Right kidney (tissue), 1 donor: ENCODE results near the gene COLEC11.

ENCODE experiments used
- DNase-seq: peaks from one replicate; pipeline ENCODE4 v3.0.0-alpha.2; 2016

The COLEC11 gene

GRCh38 chr2:3584608-3585260 is 10.2 kb upstream of the COLEC11 start:
- DNase-seq: no peak

- DNase-seq: peak; percentile 39
These were observed 9.4 kb upstream of the COLEC11 start for GRCh38 chr2:3585261-3586109.

- no peak for DNase-seq
These were observed 8.7 kb upstream of the COLEC11 start for GRCh38 chr2:3586220-3586619.

- no peak for DNase-seq
These were observed 7.9 kb upstream of the COLEC11 start for GRCh38 chr2:3587021-3587420.

GRCh38 chr2:3587432-3587831 is 7.5 kb upstream of the COLEC11 start:
- DNase-seq: no peak

- no peak for DNase-seq
These were observed 6.8 kb upstream of the COLEC11 start for GRCh38 chr2:3588084-3588483.

- no peak for DNase-seq
These were observed 5.8 kb upstream of the COLEC11 start for GRCh38 chr2:3589086-3589485.

- DNase-seq: no peak
These were observed 492 bp downstream of the COLEC11 start for GRCh38 chr2:3595404-3595803.

- no peak for DNase-seq
These were observed 1.1 kb downstream of the COLEC11 start for GRCh38 chr2:3595985-3596384.

- no peak for DNase-seq
These were observed 2.0 kb downstream of the COLEC11 start for GRCh38 chr2:3596901-3597417.

- no peak for DNase-seq
These were observed 2.7 kb downstream of the COLEC11 start for GRCh38 chr2:3597567-3597966.

- DNase-seq: no peak
These were observed 3.4 kb downstream of the COLEC11 start for GRCh38 chr2:3598197-3598910.

- no peak for DNase-seq
These were observed 4.3 kb downstream of the COLEC11 start for GRCh38 chr2:3598912-3599854.

- DNase-seq: no peak
These were observed 5.4 kb downstream of the COLEC11 start for GRCh38 chr2:3600256-3600855.

- DNase-seq: no peak
These were observed 6.8 kb downstream of the COLEC11 start for GRCh38 chr2:3601561-3602271.

- DNase-seq: no peak
These were observed 7.8 kb downstream of the COLEC11 start for GRCh38 chr2:3602553-3603339.

GRCh38 chr2:3603536-3604206 is 8.8 kb downstream of the COLEC11 start:
- DNase-seq: no peak

- no peak for DNase-seq
These were observed 9.4 kb downstream of the COLEC11 start for GRCh38 chr2:3604207-3604877.
